SJSA1 (cell line): ENCODE results near the gene APBB1IP. TPM values are rescaled to one million over a fixed set of nuclear protein-coding genes. Genes with fewer than 3 reads are reported as not detected.
"Not testable (repeated sequence)": the region's sequence is repeated elsewhere in the genome, so short reads cannot be mapped to it uniquely, and the experiment has no call there.

Experiments
- DNase-seq, 2 experiments: peaks; one replicate each; pipeline ENCODE4 v3.0.0-alpha.2; 2015 to 2020; ENCODE audit warnings: low spot score in 2 of 2, low read depth in 1 of 2
- H3K27ac ChIP-seq: fragments of 250-450 bp; sonication (Bioruptor Pico); 2 replicates; pipeline ENCODE4 v1.5.1; 2020; ENCODE audit warnings: mild to moderate bottlenecking, moderate library complexity
- H3K27me3 ChIP-seq: fragments of 250-450 bp; sonication (Bioruptor Pico); replicated peaks from 2 replicates; pipeline ENCODE4 v1.5.1; 2020; ENCODE audit warnings: mild to moderate bottlenecking, moderate library complexity
- H3K36me3 ChIP-seq: fragments of 250-450 bp; sonication (Bioruptor Pico); 2 replicates; pipeline ENCODE4 v1.5.1; 2020; ENCODE audit warnings: mild to moderate bottlenecking
- H3K4me1 ChIP-seq: fragments of 250-450 bp; sonication (Bioruptor Pico); replicated peaks from 2 replicates; pipeline ENCODE4 v1.6.1; 2021; ENCODE audit warnings: mild to moderate bottlenecking
- H3K4me3 ChIP-seq: fragments of 250-450 bp; sonication (Bioruptor Pico); 2 replicates; pipeline ENCODE4 v1.5.1; 2020; ENCODE audit warnings: mild to moderate bottlenecking
- H3K9me3 ChIP-seq: fragments of 250-450 bp; sonication (Bioruptor Pico); replicated peaks from 2 replicates; pipeline ENCODE4 v1.5.1; 2020; ENCODE audit warnings: mild to moderate bottlenecking
- total RNA-seq: library from RNA; depleted of rRNA; stranded (reverse); fragments of >200 nt; shearing (Covaris generic); gene quantifications from 2 replicates; pipeline ENCODE4 v1.2.3, GENCODE V29; 2014

The APBB1IP gene
- total RNA-seq, 1 experiment from 2014 or later = not detected

- H3K27ac ChIP-seq = no peak overlapping the region
- no peaks in the 10 kb centered on the region for H3K4me1 ChIP-seq
- no peak for DNase-seq
- no peaks in the 10 kb centered on the region for H3K27me3 ChIP-seq
- no peak overlapping the region for H3K4me3 ChIP-seq
- no peaks in the 10 kb centered on the region for H3K36me3 ChIP-seq
- H3K9me3 ChIP-seq = no peaks in the 10 kb centered on the region
Measured at GRCh38 chr10:26475386-26475785, 37.2 kb downstream of the APBB1IP start.

GRCh38 chr10:26477501-26477900 lies 39.4 kb downstream of the APBB1IP start:
- H3K9me3 ChIP-seq = no peaks in the 10 kb centered on the region; the same call in 1 of the 2 replicates
- no peak for DNase-seq
- H3K4me1 ChIP-seq = no peaks in the 10 kb centered on the region
- no peak overlapping the region for H3K4me3 ChIP-seq
- no peak overlapping the region for H3K27ac ChIP-seq
- H3K27me3 ChIP-seq = no peaks in the 10 kb centered on the region
- H3K36me3 ChIP-seq = no peaks in the 10 kb centered on the region

- no peak for DNase-seq
- Histone ChIP-seq H3K4me1 (no peaks in the 10 kb centered on the region), H3K36me3 (no peaks in the 10 kb centered on the region), H3K4me3 (no peak overlapping the region), H3K27me3 (no peaks in the 10 kb centered on the region), H3K9me3 (no peaks in the 10 kb centered on the region; the same call in 1 of the 2 replicates), H3K27ac (no peak overlapping the region)
Measured at GRCh38 chr10:26478061-26478460, 39.9 kb downstream of the APBB1IP start.

GRCh38 chr10:26479766-26480492 lies 41.8 kb downstream of the APBB1IP start:
- Histone ChIP-seq H3K9me3 (no peaks in the 10 kb centered on the region; the same call in 1 of the 2 replicates), H3K4me1 (no peaks in the 10 kb centered on the region), H3K27me3 (no peaks in the 10 kb centered on the region), H3K27ac (no peak overlapping the region), H3K36me3 (no peaks in the 10 kb centered on the region), H3K4me3 (no peak overlapping the region)
- DNase-seq = no peak

- no peak for DNase-seq
- H3K9me3 ChIP-seq = no peaks in the 10 kb centered on the region; the same call in 1 of the 2 replicates
- no peaks in the 10 kb centered on the region for H3K36me3 ChIP-seq
- H3K27ac ChIP-seq = no peak overlapping the region
- H3K27me3 ChIP-seq = no peaks in the 10 kb centered on the region
- H3K4me1 ChIP-seq = peaks cover 3% of the 10 kb centered on the region
- no peak overlapping the region for H3K4me3 ChIP-seq
Measured at GRCh38 chr10:26481315-26481692, 43.2 kb downstream of the APBB1IP start.

GRCh38 chr10:26481914-26482550 lies 43.9 kb downstream of the APBB1IP start:
- no peak for DNase-seq
- H3K27me3 ChIP-seq = no peaks in the 10 kb centered on the region
- no peaks in the 10 kb centered on the region; the same call in 1 of the 2 replicates for H3K9me3 ChIP-seq
- H3K27ac ChIP-seq = no peak overlapping the region
- no peak overlapping the region for H3K4me3 ChIP-seq
- peaks cover 10% of the 10 kb centered on the region for H3K4me1 ChIP-seq
- H3K36me3 ChIP-seq = no peaks in the 10 kb centered on the region

- H3K36me3 ChIP-seq = no peaks in the 10 kb centered on the region
- no peak for DNase-seq
- peaks cover 15% of the 10 kb centered on the region for H3K4me1 ChIP-seq
- H3K27me3 ChIP-seq = no peaks in the 10 kb centered on the region
- H3K4me3 ChIP-seq = no peak overlapping the region
- H3K9me3 ChIP-seq = no peaks in the 10 kb centered on the region; the same call in 1 of the 2 replicates
- H3K27ac ChIP-seq = no peak overlapping the region
Measured at GRCh38 chr10:26483554-26483953, 45.4 kb downstream of the APBB1IP start.

GRCh38 chr10:26485150-26485941 lies 47.2 kb downstream of the APBB1IP start:
- Histone ChIP-seq H3K4me1 (peaks cover 15% of the 10 kb centered on the region), H3K4me3 (no peak overlapping the region), H3K9me3 (no peaks in the 10 kb centered on the region; the same call in 1 of the 2 replicates), H3K36me3 (no peaks in the 10 kb centered on the region), H3K27me3 (no peaks in the 10 kb centered on the region), H3K27ac (no peak overlapping the region)
- no peak for DNase-seq

- Histone ChIP-seq H3K4me1 (peaks cover 15% of the 10 kb centered on the region), H3K27me3 (no peaks in the 10 kb centered on the region), H3K36me3 (no peaks in the 10 kb centered on the region), H3K27ac (peak overlapping the region; percentile 84), H3K9me3 (no peaks in the 10 kb centered on the region; the same call in 1 of the 2 replicates), H3K4me3 (no peak overlapping the region)
- peak; percentile 34 to 47 for DNase-seq
Measured at GRCh38 chr10:26486304-26486703, 48.2 kb downstream of the APBB1IP start.

- H3K27me3 ChIP-seq = no peaks in the 10 kb centered on the region
- H3K4me3 ChIP-seq = no peak overlapping the region
- H3K9me3 ChIP-seq = no peaks in the 10 kb centered on the region
- peak; percentile 51 to 61 for DNase-seq
- peak overlapping the region; percentile 84 for H3K27ac ChIP-seq
- no peaks in the 10 kb centered on the region for H3K36me3 ChIP-seq
- peaks cover 15% of the 10 kb centered on the region for H3K4me1 ChIP-seq
Measured at GRCh38 chr10:26486990-26487850, 49.1 kb downstream of the APBB1IP start.

- peak overlapping the region; percentile 84; the same call in 1 of the 2 replicates for H3K27ac ChIP-seq
- no peak overlapping the region for H3K4me3 ChIP-seq
- H3K27me3 ChIP-seq = no peaks in the 10 kb centered on the region
- peaks cover 15% of the 10 kb centered on the region for H3K4me1 ChIP-seq
- peak in 1 of 2 experiments; percentile 18 for DNase-seq
- no peaks in the 10 kb centered on the region for H3K9me3 ChIP-seq
- H3K36me3 ChIP-seq = no peaks in the 10 kb centered on the region
Measured at GRCh38 chr10:26488344-26488743, 50.2 kb downstream of the APBB1IP start.

- Histone ChIP-seq H3K36me3 (no peaks in the 10 kb centered on the region), H3K9me3 (no peaks in the 10 kb centered on the region), H3K27ac (no peak overlapping the region), H3K4me3 (no peak overlapping the region), H3K4me1 (peaks cover 15% of the 10 kb centered on the region), H3K27me3 (no peaks in the 10 kb centered on the region)
- DNase-seq = no peak
Measured at GRCh38 chr10:26489081-26489480, 50.9 kb downstream of the APBB1IP start.

- H3K4me3 ChIP-seq, H3K27me3 ChIP-seq, DNase-seq, H3K36me3 ChIP-seq, H3K9me3 ChIP-seq, H3K27ac ChIP-seq: not testable (repeated sequence)
- peaks cover 15% of the 10 kb centered on the region for H3K4me1 ChIP-seq
Measured at GRCh38 chr10:26490367-26490766, 52.2 kb downstream of the APBB1IP start.
